Limb (tissue), 2 donors: ENCODE results near the gene HS3ST5.
"Not testable (repeated sequence)": the region's sequence is repeated elsewhere in the genome, so short reads cannot be mapped to it uniquely, and the experiment has no call there.

Experiments used
- DNase-seq, 2 donors: peaks; one replicate each; pipeline ENCODE4 v3.0.0-alpha.2; 2016; ENCODE audit errors: extremely low spot score in 2 of 2

HS3ST5 gene

GRCh38 chr6:114334237-114334636 lies 8.6 kb downstream of the HS3ST5 start:
- no peak for DNase-seq

- no peak for DNase-seq
Measured at GRCh38 chr6:114327074-114327473, 15.7 kb downstream of the HS3ST5 start.

- DNase-seq: no peak
Measured at GRCh38 chr6:114323784-114324183, 19.0 kb downstream of the HS3ST5 start.

- no peak for DNase-seq
Measured at GRCh38 chr6:114319749-114320148, 23.1 kb downstream of the HS3ST5 start.

GRCh38 chr6:114315831-114316595 lies 26.8 kb downstream of the HS3ST5 start:
- no peak for DNase-seq

- DNase-seq: not testable (repeated sequence)
Measured at GRCh38 chr6:114313816-114314215, 29.0 kb downstream of the HS3ST5 start.

GRCh38 chr6:114312931-114313330 lies 29.9 kb downstream of the HS3ST5 start:
- DNase-seq: no peak

- DNase-seq: no peak
Measured at GRCh38 chr6:114310053-114310452, 32.8 kb downstream of the HS3ST5 start.

- peak in 1 of 2 donors; percentile 53 for DNase-seq
Measured at GRCh38 chr6:114304304-114304887, 38.4 kb downstream of the HS3ST5 start.

- DNase-seq: no peak
Measured at GRCh38 chr6:114301596-114302219, 41.1 kb downstream of the HS3ST5 start.

- no peak for DNase-seq
Measured at GRCh38 chr6:114297135-114297534, 45.7 kb downstream of the HS3ST5 start.

GRCh38 chr6:114292431-114292830 lies 50.4 kb downstream of the HS3ST5 start:
- DNase-seq: no peak

GRCh38 chr6:114291428-114291827 lies 51.4 kb downstream of the HS3ST5 start:
- DNase-seq: no peak

- no peak for DNase-seq
Measured at GRCh38 chr6:114290864-114291263, 52.0 kb downstream of the HS3ST5 start.

GRCh38 chr6:114288701-114289495 lies 53.9 kb downstream of the HS3ST5 start:
- no peak for DNase-seq

GRCh38 chr6:114287461-114287860 lies 55.4 kb downstream of the HS3ST5 start:
- no peak for DNase-seq

GRCh38 chr6:114286211-114286610 lies 56.6 kb downstream of the HS3ST5 start:
- DNase-seq: no peak

- no peak for DNase-seq
Measured at GRCh38 chr6:114284281-114284680, 58.5 kb downstream of the HS3ST5 start.

- DNase-seq: no peak
Measured at GRCh38 chr6:114282292-114282691, 60.5 kb downstream of the HS3ST5 start.

- DNase-seq: no peak
Measured at GRCh38 chr6:114281496-114281895, 61.3 kb downstream of the HS3ST5 start.

- DNase-seq: no peak
Measured at GRCh38 chr6:114280239-114280982, 62.4 kb downstream of the HS3ST5 start.
